ENCODE measurements around the gene MAP3K12. TPM values are rescaled to one million over a fixed set of nuclear protein-coding genes. Genes with fewer than 3 reads are reported as not detected.

MAP3K12 gene
- total RNA-seq, 1 donor from 2014 or later = 19.1 TPM

- DNase-seq = no peak
These were observed 7.8 kb upstream of the MAP3K12 start, which contains the start of gene NPFF for GRCh38 chr12:53506881-53507602. NPFF (minus strand) TSS chr12:53507484; CDS start chr12:53507474, 10 bp downstream.

- no peak for DNase-seq
These were observed 7.2 kb upstream of the MAP3K12 start for GRCh38 chr12:53506450-53506785.

GRCh38 chr12:53505555-53506449, 6.5 kb upstream of the MAP3K12 start:
- no peak for DNase-seq

GRCh38 chr12:53505086-53505485, 5.8 kb upstream of the MAP3K12 start:
- DNase-seq = no peak

DNA sequence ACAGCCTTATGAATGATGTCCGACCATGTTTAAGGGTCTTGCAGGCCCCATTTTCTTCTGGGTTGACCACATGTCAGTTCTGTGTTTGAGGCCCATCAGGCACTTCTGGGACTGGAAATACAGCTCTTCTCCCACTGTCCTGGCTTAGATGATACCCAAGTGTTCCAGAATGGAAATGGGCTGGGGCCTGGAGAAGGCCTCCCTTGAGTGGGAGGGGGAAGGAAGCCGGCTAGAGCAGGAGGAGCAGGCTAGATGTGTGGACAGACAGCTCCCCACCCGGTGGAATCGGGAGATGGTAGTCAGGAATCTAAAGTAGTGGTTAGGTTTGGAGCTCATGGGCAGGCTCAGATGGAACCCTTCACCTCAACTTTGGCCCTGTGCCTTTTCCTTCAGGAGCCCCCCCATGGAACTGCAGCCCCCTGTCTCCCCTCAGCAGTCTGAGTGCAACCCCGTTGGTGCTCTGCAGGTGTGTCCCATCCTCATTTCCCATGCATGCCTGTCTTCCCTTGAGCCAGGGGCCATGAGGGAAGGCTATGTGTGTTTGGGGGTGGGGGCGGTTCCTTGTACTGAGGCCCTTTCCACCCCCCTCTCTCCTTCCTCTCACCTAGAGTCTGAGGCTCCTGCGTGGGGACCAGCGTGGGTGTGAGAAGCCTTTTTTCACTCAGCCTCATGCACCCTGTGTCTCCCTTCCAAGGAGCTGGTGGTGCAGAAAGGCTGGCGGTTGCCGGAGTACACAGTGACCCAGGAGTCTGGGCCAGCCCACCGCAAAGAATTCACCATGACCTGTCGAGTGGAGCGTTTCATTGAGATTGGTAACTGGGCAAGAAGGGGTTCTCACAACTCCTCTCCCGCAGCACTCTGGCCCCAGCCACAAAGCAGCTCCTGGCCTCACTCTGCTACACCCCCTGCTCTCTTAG, 5.0 kb upstream of the MAP3K12 start:
- no peak for DNase-seq

- no peak for DNase-seq
These were observed 3.9 kb upstream of the MAP3K12 start for GRCh38 chr12:53502983-53503728.

DNA sequence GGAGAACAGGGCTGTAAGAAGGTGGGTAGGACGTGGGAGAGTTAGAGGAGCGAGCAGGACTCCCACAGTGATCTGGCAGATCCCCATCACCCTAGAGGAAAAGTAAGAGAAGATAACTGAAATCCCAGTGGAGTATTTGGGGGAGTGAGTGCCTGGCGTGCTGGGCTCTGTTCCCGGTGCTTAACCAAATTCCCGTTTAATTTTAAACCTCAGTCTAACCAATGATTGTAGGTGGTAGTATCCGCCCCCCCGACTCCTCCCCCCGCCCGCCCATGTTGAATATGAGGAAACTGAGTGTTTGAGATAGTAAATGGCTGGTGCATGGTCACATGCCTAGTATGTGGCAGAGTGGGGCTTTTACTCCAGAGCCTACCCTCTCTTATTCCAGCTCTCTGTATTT, 3.1 kb upstream of the MAP3K12 start:
- no peak for DNase-seq

DNA sequence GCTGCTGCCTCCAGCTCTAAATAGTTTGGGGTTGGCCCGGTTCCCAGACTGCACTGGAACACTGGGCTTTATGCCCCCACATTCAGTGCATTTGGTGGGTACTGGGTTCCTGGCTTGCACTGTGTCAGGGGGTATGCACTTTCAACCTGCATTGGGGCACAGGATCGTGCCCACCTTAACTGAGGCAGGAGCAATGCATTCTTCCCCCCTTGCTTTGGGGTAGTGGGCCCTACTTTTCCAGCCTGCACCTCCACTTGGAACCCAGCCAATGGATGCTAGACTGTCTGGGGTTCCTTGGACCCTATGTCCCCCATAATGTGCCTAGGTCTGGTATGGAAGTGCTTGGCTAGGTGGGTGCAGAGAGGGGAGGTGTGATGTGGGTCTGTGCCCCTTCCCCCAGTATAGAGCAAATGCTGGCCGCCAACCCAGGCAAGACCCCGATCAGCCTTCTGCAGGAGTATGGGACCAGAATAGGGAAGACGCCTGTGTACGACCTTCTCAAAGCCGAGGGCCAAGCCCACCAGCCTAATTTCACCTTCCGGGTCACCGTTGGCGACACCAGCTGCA, 2.4 kb upstream of the MAP3K12 start:
- no peak for DNase-seq

DNA sequence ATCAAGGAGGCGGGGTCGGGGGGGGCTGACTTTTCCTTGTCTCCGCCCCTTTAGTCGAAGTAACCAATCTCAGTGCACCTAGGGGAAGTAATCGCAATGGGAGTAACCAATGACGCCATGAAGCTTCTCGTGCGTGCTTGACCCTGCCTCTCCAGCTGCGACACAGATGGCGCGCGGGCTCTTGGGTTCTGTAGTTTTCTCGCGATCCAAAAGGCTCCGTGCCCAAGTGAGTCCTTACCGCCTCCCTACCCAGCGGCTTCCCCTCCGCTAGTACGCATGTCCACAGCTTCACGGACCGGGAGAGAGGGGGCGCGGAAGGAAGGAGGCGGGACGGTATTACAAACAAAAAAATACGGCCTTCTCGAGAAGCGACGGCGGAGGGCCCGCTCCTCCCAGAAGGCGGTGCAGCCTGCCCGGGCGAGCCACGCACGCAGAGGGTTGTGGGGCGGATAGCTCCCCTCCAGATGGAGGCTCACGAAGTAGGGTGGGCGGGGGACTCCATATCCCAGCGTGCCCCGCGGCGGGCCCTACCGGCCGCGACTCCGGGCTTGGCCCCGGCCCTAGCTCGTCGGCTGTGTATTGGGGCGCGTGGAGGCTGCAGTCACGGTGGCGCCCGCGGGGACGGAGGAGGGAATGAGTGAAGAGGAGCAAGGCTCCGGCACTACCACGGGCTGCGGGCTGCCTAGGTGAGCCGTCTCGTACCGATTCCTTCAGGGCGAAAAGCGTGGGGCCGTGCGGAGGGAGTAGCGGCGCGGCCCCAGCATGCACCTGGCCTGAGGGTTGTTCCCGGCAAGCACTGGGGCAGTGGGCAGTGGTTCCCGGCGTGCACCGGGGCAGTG, 1.7 kb upstream of the MAP3K12 start, which contains the start of gene TARBP2:
TSS of gene TARBP2 (plus strand) at position 508 of the 839 bp plus-strand sequence. CDS start at position 634, 126 bp downstream.
- peak; percentile 100 for DNase-seq

- peak; percentile 34 for DNase-seq
These were observed 1.0 kb upstream of the MAP3K12 start for GRCh38 chr12:53500142-53500775.

DNA sequence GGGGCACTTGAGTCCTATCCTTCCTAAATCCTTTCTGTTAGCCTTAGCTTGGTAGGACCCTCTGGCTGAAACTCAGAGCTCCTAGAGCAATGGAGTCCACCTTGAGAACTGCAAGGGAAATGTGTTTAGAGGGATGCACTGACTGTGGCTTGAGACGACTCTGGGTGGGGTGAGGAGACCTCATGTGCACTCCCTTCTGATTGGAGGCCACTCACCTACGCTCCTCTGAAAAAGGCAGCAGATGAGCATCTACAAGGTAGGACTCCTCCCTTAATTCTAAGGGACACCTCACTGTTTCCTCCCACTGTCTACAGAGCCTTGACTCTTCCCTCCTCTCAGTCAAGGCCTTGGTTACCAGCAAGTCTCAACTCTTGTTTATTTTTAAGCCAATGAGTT, 1.0 kb downstream of the MAP3K12 start:
- DNase-seq = no peak

DNA sequence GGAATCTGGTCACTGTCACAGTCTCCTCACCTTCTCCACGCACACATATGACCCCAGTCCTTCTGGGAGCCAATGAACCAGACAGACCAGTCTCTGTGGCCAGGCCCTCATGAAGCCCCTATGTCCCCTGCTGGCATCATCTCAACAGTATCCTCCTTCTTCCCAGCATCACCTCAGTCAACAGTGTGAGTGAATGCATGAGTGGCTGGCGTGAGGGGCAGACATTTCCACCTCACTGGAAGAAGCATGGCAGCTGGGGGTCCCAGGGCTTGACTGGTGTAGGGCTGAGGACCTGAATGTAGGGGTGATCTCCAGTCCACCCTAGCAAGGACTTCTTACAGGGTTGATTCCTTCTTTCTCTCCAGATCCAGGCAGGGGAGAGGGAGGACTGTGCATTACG, 1.8 kb downstream of the MAP3K12 start:
- no peak for DNase-seq

- DNase-seq = no peak
These were observed 2.6 kb downstream of the MAP3K12 start for GRCh38 chr12:53496752-53497032.

- peak; percentile 55 for DNase-seq
These were observed 3.1 kb downstream of the MAP3K12 start for GRCh38 chr12:53495903-53496751.

DNA sequence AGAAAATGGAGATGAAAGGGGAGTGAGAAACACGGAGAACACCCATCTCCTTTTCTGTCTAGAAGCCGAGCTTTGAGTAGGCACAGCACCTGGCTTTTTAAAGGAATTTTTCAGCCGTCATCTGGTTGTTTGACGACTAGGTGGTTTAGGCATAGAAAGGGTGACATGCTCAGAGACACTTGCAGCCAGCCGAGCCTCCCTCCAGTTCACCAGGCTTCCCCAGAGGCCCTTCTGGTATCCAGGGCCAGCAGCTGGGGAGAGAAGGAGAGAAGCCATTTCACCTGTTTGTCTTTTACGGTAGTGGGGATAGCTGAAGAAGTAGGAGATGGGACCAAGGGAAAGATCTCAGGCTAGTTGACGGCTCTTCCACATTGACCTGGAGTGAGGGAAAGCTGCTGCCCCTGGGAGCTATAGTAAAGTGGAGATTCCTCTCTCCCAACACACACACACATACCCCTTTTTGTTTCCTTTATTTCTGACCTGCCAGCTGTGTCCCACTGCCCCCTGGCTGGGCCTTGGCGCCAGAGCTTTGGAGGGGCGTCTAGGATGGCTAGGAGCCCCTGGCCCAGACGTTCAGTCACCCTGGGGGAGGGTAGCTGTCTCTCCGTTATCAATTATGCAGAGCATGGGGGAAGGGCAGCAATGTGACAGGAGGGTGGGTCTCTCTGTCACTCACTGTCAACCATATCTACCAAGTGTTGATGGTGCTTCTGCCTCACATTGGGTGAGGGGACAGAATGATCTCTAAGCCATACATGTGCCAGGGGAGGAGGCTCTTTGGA, 5.5 kb downstream of the MAP3K12 start:
- DNase-seq = no peak

GRCh38 chr12:53492830-53493609, 6.2 kb downstream of the MAP3K12 start:
- DNase-seq = peak; percentile 94

DNA sequence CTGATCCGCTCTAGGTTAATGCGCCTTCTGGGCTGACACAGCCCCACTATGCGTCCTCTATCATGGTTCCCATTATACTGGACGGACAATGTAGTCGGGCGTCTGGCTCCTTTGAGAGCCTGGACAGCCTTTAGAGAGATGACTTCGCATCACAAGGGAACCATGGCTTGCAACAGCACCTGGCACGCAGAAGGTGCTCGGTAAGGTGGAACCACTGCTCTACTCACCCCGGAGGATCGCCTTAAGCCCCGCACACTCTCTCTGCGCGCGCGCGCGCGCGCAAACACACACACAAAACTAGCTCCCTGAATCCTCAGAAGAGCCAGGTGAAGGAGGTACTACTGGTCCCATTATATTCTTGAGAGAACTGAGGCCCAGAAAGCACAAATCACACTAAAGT, 7.1 kb downstream of the MAP3K12 start:
- DNase-seq = no peak

All from dermis blood vessel endothelial cell (primary cell).